ENCODE data around the gene SUN3.
"Not testable (repeated sequence)": the region's sequence is repeated elsewhere in the genome, so short reads cannot be mapped to it uniquely, and the experiment has no call there.

Gene SUN3

GRCh38 chr7:47943676-47944474 lies 85.0 kb downstream of the SUN3 start:
- DNase-seq, result no peak

- DNase-seq, result not testable (repeated sequence)
Observed at GRCh38 chr7:47942651-47943050, 86.3 kb downstream of the SUN3 start.

GRCh38 chr7:47942132-47942531 lies 86.8 kb downstream of the SUN3 start:
- no peak for DNase-seq

DNA sequence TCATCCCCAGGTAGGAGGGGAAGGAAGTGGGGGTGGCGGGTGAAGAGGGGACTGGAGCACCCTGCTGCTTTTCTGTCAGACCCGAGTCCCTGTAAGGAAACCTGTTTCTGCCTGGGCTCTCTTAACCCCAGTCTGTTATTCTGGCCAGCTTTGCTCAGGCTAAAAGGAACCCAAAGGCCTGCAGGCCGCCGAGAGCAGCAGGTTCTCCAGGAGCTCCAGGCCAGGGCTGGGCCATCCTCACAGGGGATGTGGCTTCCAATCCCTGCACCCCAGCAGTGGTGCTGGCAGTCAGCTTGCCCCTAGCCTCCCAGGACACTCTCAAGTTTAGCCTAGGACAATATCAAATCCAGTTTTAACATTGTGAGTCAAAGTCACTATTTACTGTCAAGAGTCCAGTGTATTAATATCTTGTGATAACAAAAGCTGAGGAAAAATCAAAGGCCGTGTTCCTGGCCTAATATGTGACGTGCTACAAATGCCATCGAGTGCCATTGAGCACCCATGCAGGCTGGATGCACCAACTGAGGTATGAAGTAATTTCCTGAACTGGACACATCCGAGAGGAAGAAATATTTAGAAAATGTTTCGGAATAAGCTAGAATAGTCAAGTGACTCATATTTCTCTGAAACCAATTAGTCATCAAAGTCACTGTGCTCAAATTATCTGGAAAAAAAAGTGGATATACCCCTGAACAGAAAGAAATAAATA lies 87.6 kb downstream of the SUN3 start:
- peak; percentile 88 for DNase-seq

- DNase-seq, result peak; percentile 77
Observed at GRCh38 chr7:47940088-47941013, 88.6 kb downstream of the SUN3 start.

- DNase-seq, result no peak
Observed at GRCh38 chr7:47939425-47940036, 89.4 kb downstream of the SUN3 start.

GRCh38 chr7:47938574-47939165 lies 90.2 kb downstream of the SUN3 start:
- DNase-seq, result peak; percentile 33

DNA sequence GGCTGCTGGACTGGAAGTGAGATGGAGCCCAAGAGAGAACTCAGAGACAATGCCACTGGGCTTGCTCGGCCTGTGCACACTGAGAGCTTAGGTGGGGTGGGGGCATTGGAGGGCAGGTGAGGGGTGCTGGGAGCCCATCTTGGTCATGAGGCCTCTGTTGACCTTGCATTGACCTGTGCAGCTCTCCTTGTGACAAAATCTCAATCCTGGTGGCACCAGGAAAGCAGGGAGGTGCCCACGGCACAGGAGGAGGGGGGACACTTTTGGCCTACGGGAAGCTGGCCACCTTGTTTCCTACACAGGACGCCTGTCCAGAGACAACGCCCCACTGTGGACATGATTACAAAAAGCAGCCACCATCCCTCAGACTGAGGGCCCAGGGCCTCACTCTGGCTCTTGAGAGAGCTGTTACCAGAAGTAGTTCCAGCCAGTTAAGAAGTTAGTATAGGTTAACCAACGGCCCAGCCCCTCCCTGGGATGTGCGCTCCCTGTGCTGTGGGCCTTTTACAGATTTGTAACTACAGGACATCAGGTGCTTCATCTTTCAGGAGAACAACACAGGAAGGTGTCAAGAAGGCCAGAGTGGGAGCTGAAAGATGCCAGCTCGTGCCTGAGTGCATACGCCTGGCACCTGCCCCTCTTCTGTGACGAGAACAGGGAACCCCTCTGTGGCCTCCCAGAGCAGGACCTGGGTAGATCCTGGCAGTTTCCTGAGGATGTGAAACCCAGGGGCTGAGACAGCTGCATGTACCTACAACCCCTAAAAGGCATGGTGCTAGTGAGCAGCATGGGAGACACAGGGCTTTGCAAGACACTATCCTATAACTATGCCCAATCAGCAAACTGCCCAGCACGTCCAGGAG lies 91.0 kb downstream of the SUN3 start:
- no peak for DNase-seq
